GM18498 (cell line): Measurements from ENCODE around the gene ADGRG4.
"Not testable (repeated sequence)": the region's sequence is repeated elsewhere in the genome, so short reads cannot be mapped to it uniquely, and the experiment has no call there.

ENCODE experiments used
- ATAC-seq: cut with Tn5 transposase; IDR thresholded peaks from one replicate; pipeline ENCODE4 v1.9.1; 2021; ENCODE audit warnings: mild to moderate bottlenecking, moderate library complexity; ENCODE audit not compliant: unreplicated experiment

The ADGRG4 gene

GRCh38 chrX:136300721-136301120, at the start of gene ADGRG4:
Gene ADGRG4, plus strand, starts transcription at chrX:136300963. Its CDS starts 7,815 bp downstream, at chrX:136308778.
- not testable (repeated sequence) for ATAC-seq

GRCh38 chrX:136251041-136251991, 49.4 kb upstream of the ADGRG4 start, which contains the start of gene MAP7D3:
Gene MAP7D3, minus strand, starts transcription at chrX:136251400. Its CDS starts 42 bp downstream, at chrX:136251358.
- ATAC-seq: peak; percentile 92

GRCh38 chrX:136255541-136255940, 45.2 kb upstream of the ADGRG4 start:
- no peak for ATAC-seq

DNA sequence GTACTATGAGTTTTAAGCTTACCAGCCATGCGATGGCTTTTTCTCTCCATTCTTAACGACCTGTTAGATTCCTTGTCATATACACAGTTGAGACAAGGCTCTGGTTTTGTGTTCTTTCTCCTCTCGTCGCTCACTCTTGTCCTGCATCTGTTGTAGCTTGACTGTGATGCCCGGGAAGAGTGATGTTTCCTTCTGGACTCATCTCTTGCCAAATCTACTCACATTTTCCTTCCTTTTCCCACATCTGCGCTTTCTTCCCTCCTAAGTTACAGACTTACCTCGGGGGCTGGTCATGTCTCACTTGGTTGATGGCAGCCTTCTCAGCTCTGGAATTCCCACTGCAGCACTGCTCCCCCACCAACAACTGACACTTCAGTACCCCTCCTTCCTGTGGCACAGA, 44.7 kb upstream of the ADGRG4 start:
- no peak for ATAC-seq

GRCh38 chrX:136258951-136259350, 41.8 kb upstream of the ADGRG4 start:
- no peak for ATAC-seq

DNA sequence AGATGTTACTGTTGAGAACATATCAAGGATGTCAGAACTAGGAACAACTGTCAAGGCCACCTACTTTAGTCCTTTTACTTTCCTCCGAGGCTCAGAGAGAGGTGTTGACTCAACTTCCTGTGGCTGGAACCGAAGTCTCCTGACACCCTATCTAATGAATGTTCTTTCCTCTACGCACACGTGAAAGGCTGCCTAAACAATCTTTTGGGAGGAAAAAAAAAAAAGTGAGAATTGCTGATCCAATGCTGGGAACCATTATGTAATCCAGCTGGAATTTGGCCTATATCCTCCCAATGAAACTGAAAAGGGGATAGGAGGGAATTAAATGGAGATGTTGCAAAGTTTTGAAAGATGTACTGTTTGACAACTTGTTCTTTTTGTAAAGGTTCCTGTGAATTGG, 41.2 kb upstream of the ADGRG4 start:
- no peak for ATAC-seq

GRCh38 chrX:136260776-136261175, 40.0 kb upstream of the ADGRG4 start:
- no peak for ATAC-seq

- ATAC-seq: no peak
Observed at GRCh38 chrX:136261321-136261720, 39.4 kb upstream of the ADGRG4 start.

GRCh38 chrX:136262243-136262642, 38.5 kb upstream of the ADGRG4 start:
- no peak for ATAC-seq

GRCh38 chrX:136262812-136263315, 37.9 kb upstream of the ADGRG4 start:
- ATAC-seq: no peak

DNA sequence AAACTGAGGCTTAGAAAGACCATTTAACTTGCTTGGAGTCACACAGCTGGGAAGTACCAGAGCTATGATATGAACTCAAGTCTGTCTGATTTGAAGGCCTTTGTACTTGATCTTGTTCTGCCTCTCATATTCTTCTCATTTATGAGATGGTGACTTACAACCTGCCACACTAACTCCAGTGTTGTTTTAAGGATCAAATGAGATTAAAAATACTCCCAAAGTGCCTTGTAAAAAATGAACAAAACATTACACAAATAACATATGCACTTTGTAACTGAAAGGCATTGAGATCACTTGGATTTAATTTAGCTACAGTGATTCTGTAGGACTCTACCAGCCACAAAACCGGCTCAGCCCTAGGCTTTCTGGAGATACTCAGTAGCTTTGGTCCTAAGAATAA, 33.9 kb upstream of the ADGRG4 start:
- ATAC-seq: no peak

- peak; percentile 61 for ATAC-seq
Observed at GRCh38 chrX:136268051-136269048, 32.4 kb upstream of the ADGRG4 start.

DNA sequence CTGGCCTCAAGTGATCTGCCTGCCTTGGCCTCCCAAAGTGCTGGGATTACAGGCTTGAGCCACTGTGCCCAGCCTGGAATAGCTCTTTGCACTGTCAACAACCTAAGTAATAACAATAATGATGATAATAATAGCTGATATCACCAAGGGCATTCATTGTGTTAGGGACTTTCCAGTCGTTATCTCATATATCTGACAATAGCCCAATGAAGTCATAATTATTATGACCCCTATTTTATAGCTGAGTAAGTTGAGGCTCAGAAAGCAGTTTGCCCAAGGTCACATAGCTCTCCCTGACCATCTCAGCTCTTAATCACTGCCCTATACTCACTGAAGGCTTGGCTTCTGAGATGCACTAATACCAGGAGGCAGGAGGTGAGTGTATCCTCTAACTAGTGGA, 30.8 kb upstream of the ADGRG4 start:
- ATAC-seq: no peak

DNA sequence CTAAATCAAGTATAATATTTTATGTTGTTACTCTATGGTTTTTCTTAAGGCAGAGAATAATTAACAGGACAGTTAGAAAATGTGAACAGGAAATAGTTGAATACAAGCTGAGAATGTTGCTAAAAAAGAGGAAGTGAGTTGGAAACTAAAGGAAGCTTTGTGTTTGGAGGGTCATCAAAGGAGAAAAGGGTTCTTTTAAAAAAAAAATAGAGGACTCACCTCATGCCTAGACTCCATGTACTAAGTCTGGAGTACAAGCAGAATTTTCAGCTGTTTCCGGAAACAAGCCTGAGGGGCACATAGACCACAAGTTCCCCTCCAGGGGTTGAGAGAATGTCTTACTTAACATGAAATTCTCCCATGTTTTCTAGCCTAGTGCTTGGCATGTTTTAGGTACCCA, 29.5 kb upstream of the ADGRG4 start:
- ATAC-seq: no peak

- ATAC-seq: no peak
Observed at GRCh38 chrX:136272325-136272724, 28.4 kb upstream of the ADGRG4 start.

DNA sequence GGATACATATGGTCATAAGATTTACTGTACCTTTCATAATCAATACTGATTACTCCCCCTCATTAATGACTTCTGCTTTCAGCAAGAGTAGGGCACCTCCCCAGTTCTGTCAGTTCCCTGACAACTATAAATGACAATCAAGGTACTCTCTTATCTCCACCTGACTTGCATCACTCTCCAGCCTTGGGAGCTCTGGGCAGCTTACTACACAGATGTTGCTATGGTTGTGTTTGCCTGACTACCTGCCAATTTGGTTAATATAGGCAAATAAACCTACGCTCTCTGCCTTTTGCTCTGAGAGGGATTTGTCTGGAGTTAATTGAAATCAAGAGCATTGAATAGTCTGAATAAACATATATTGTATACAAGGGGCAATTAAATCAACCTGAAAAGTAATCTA, 26.8 kb upstream of the ADGRG4 start:
- no peak for ATAC-seq

DNA sequence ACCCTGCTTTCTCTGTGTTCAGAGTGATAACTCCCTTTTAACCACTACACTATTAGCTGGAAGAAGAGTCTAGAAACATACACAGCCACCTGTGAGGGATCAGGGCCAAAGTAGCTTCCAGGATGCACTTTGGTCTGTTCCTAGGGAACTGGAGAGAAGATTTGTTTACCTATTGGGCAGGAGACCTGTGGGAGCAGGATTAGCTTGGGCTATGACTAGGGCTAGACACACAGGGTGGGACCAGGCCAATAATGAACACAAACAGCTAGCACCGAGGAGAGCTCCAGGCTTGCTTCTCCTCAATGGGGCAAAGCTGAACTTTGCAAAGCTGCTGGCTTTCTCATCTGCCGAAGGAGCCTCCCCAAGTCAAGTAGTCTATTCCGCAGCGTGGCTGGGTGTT, 25.2 kb upstream of the ADGRG4 start:
- no peak for ATAC-seq

GRCh38 chrX:136286375-136286774, 14.4 kb upstream of the ADGRG4 start:
- ATAC-seq: not testable (repeated sequence)

GRCh38 chrX:136291824-136292223, 8.9 kb upstream of the ADGRG4 start:
- ATAC-seq: no peak

- ATAC-seq: no peak
Observed at GRCh38 chrX:136292656-136293055, 8.1 kb upstream of the ADGRG4 start.

- ATAC-seq: no peak
Observed at GRCh38 chrX:136295380-136295779, 5.4 kb upstream of the ADGRG4 start.
